Iris pigment epithelial cell (primary cell): Measurements from ENCODE around the gene STK25.
A peak's percentile ranks its signal among the peaks of the same experiment; 100 is the strongest.
"Not testable (repeated sequence)": the region's sequence is repeated elsewhere in the genome, so short reads cannot be mapped to it uniquely, and the experiment has no call there.

Experiments
- DNase-seq: peaks from one replicate; pipeline ENCODE4 v3.0.0-alpha.2; 2011; ENCODE audit warnings: low read depth

STK25 gene

GRCh38 chr2:241463276-241464135, 44.9 kb downstream of the STK25 start:
- DNase-seq = no peak

- no peak for DNase-seq
These were observed 46.4 kb downstream of the STK25 start for GRCh38 chr2:241461693-241462677.

GRCh38 chr2:241460631-241461030, 47.8 kb downstream of the STK25 start:
- no peak for DNase-seq

- no peak for DNase-seq
These were observed 48.9 kb downstream of the STK25 start for GRCh38 chr2:241459520-241459919.

- no peak for DNase-seq
These were observed 49.7 kb downstream of the STK25 start for GRCh38 chr2:241458687-241459086.

GRCh38 chr2:241456546-241456945, 51.8 kb downstream of the STK25 start:
- DNase-seq = no peak

GRCh38 chr2:241454837-241455485, 53.4 kb downstream of the STK25 start:
- peak; percentile 8 for DNase-seq

- not testable (repeated sequence) for DNase-seq
These were observed 54.5 kb downstream of the STK25 start for GRCh38 chr2:241453919-241454318.

GRCh38 chr2:241451840-241452506, 56.4 kb downstream of the STK25 start:
- no peak for DNase-seq

GRCh38 chr2:241450092-241450491, 58.3 kb downstream of the STK25 start:
- DNase-seq = not testable (repeated sequence)

GRCh38 chr2:241445426-241445825, 63.0 kb downstream of the STK25 start:
- DNase-seq = peak; percentile 20

GRCh38 chr2:241443486-241444223, 64.7 kb downstream of the STK25 start:
- peak; percentile 89 for DNase-seq
